Testis (tissue), 2 donors: ENCODE results near the gene GYPC.

ENCODE experiments used
- POLR2A ChIP-seq: fragments of 450-650 bp; IDR thresholded peaks from one replicate; pipeline ENCODE4 v1.6.1; 2017; ENCODE audit warnings: antibody characterized with exemption, mild to moderate bottlenecking, moderate library complexity
- TF ChIP-seq, protein P1 (sequence below), 3 experiments: fragments of 450-650 bp in 2 of 3; fragments of 200-600 bp in 1 of 3; sonication (generic) in 1 of 3; IDR thresholded peaks; one replicate each; pipeline ENCODE4 v1.5.1; 2016 to 2019; ENCODE audit warnings: antibody characterized with exemption in 3 of 3, mild to moderate bottlenecking in 2 of 3, moderate library complexity in 1 of 3

DNA sequence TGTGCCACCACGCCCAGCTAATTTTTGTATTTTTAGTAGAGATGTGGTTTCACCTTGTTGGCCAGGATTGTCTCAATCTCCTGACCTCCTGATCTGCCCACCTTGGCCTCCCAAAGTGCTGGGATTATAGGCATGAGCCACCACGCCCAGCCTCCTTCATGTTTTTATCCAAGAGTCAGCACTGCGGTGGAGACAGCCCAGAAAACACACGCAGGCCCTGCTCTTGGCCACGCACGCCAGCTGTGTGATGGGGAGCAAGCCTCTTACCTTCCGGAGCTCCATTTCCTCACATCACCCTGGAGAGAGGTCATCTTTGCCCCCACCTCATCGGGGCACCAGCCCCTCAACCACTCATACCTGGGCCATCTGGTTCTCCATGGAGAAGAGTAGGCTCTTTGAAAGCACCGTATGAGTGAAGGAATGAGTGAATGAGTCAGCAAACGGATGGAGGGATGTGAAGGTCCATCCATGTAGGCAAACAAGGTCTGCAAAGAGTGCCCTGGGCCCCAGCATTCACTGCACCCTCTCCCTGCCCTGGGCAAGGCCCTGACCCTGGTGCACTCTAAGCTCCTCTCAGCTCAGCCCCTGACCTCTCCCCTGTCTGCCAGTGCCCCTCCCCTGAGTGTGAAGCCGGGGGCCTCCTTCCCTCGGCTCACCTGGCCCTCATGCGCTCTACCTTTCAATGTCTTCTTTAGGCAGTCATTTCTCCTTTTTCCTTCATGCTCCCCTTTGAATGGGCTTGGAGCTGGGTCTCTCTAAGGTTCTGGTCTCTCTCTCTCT is 7.4 kb downstream of the GYPC start:
- TF ChIP-seq, protein P1, sequence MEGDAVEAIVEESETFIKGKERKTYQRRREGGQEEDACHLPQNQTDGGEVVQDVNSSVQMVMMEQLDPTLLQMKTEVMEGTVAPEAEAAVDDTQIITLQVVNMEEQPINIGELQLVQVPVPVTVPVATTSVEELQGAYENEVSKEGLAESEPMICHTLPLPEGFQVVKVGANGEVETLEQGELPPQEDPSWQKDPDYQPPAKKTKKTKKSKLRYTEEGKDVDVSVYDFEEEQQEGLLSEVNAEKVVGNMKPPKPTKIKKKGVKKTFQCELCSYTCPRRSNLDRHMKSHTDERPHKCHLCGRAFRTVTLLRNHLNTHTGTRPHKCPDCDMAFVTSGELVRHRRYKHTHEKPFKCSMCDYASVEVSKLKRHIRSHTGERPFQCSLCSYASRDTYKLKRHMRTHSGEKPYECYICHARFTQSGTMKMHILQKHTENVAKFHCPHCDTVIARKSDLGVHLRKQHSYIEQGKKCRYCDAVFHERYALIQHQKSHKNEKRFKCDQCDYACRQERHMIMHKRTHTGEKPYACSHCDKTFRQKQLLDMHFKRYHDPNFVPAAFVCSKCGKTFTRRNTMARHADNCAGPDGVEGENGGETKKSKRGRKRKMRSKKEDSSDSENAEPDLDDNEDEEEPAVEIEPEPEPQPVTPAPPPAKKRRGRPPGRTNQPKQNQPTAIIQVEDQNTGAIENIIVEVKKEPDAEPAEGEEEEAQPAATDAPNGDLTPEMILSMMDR (IDR thresholded peaks at IDR 0.05), result no peak
- no peak for TF ChIP-seq POLR2A
